Renal cortex interstitium (tissue), 11 donors: Measurements from ENCODE around the gene EPB41L1. TPM values are rescaled to one million over a fixed set of nuclear protein-coding genes. Genes with fewer than 3 reads are reported as not detected.

Experiments used
- DNase-seq, 11 donors: peaks; one replicate each; pipeline ENCODE4 v3.0.0-alpha.2; 2013; ENCODE audit warnings: low read depth in 9 of 11, low spot score in 4 of 11; ENCODE audit errors: extremely low read depth in 1 of 11
- polyA plus RNA-seq, 3 donors: library from polyadenylated mRNA; unstranded; fragments of 120-200 nt; gene quantifications; one replicate each; pipeline ENCODE4 v1.2.1, GENCODE V29; 2013; ENCODE audit not compliant: insufficient read length in 3 of 3

The EPB41L1 gene
- polyA plus RNA-seq, 3 donors = 53.2 to 68.1 (median 62.4) TPM

- no peak for DNase-seq
Measured at GRCh38 chr20:36238760-36239159, 84.2 kb downstream of the EPB41L1 start.

- DNase-seq = no peak
Measured at GRCh38 chr20:36240076-36240475, 85.5 kb downstream of the EPB41L1 start.

- no peak for DNase-seq
Measured at GRCh38 chr20:36241678-36242077, 87.1 kb downstream of the EPB41L1 start.

DNA sequence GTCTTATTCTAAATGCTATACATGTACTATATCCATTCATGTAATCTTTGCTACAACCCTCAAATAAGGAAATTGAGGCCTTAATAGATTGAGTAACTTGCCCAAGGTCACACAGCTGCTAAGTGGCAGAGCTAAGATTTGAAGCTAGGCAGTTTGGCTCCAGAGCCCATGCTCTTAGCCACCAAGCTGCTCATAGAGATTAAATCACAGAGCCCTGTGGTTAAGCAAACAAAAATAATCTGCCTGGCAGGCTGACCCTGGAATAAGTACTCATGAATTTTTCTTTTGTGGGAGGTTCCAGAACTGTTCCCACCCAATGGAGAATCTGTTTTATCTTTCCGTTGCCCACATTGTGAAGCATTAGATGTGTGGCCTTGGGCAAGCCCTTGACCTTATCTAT is 89.2 kb downstream of the EPB41L1 start:
- no peak for DNase-seq

DNA sequence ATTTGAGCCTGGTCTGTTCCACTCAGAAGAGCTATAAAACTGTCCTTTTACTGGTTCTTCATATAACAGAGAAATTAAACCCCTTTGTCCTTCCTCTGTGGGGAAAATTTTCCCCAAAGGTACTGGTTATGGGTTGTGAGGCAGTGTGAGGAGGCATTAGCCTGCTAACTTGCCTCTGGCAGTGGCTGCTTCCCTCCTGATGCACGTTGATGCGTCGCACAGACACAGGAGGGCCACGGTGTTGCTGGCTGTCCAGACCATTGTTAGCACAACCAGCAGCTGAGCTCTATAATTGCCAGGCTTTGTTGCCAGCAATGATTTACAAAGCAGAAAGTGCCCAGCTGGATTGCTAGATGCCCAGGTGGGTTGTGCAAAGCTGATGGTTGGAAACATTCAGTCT is 91.9 kb downstream of the EPB41L1 start:
- DNase-seq = no peak

DNA sequence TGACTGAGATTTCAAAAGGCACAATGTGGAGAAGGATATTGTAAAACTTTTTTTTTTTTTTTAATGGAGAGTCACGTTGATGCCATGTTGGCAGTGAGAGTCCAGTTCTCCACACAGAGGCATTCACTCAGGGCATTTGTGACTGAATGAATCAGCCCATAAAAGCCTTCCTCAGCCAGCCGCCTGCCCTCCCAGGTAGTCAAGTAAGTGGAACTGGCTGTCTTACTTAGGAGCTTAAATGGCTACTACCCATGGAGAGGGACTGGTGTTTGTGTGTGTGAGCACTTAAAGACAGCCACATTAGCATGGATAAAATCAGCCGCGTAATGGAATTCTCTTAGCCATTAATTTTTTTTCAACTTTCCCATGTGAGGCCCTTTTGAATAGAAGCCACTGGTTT is 94.3 kb downstream of the EPB41L1 start:
- no peak for DNase-seq

DNA sequence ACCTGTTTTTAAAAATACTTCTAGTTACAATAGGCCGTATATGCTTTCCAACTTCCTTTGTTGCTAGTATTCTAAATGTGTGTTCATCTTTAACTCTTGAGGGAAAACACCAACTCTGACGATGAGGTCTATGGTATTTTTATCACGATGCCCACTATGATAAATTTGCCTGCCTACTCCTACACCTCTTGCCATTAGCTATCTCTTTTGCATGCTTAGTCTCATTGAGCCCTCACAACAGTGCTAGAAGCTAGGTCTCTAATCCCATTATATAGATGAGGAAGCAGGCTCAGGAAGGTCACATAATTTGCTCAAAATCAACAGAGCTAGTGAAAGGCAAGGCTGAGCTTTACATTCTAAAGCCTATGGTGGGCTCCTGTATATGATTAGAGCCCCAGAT is 94.9 kb downstream of the EPB41L1 start:
- no peak for DNase-seq

DNA sequence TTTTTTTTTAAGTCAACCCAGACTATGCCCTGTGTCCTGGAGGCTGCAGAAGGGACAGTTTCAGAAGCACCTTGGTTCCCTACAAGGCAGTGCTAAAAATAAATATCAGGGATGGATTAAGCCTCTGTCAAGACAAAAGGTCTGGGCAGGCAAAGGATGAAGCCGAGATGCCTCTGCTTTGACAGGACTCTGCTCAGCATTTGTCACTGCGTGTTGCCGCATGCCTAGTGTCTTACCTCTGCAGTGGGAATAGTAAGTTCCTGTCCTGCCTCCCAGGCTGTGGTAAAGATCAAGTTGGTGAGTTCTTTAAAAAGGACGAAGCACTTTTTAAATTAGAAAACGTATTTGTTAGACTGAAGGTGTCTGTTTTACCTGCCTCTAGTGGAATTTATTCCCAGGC is 96.9 kb downstream of the EPB41L1 start:
- DNase-seq = no peak

DNA sequence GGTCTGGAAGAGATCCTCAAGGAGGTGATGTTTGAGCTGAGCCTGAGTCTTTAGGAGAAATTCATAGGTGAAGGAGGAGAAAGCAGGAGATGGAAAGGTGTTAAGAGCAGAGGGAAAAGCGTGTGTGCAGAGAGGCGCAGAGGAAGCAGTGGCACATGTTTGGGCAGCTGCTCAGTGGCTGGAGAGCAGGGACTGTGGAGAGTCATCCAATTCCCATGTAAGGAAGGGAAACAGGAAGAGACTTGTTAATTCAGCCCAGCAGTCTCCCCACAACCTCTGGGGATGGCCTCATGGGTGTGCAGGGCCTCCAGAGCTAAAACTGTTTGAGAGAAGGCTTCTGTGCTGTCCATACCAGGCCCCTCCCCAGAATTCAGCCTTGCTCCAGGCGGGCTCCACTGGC is 98.0 kb downstream of the EPB41L1 start:
- DNase-seq = no peak

- no peak for DNase-seq
Measured at GRCh38 chr20:36253036-36253435, 98.5 kb downstream of the EPB41L1 start.

DNA sequence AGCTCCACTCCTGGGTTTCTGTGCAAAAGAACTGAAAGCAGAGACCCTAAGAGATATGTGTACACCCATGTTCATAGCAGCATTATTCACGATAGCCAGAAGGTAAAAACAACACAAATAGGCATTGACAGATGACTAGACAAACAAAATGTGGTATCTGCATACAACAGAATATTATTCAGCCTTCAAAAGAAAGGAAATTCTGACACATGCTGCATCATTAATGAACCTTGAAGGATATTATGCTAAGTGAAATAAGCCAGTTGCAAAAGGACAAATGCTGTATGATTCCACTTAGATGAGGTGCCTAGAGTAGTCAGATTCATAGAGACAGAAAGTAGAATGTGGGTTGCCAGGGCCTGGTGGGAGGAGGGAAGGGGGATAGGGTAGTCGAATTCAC is 99.5 kb downstream of the EPB41L1 start:
- DNase-seq = no peak

DNA sequence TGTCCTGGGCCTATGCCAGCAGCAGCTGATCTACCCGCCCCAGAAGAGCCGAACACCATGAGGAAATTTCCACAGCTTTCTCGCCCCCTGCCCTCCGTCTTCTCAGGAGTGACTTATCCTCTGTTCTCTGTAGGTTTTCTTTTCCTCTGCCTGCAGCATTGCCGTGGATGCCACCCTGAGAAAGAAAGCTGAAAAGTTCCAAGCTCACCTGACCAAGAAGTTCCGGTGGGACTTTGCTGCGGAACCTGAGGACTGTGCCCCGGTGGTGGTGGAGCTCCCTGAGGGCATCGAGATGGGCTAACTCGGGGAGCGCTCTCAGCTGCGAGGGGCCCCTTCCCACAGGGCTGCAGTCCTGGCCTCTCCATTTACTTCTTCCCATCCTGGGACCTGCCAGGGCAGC is 100.9 kb downstream of the EPB41L1 start:
- no peak for DNase-seq

- no peak for DNase-seq
Measured at GRCh38 chr20:36259177-36260061, 104.9 kb downstream of the EPB41L1 start.

GRCh38 chr20:36260316-36260715 is 105.8 kb downstream of the EPB41L1 start:
- no peak for DNase-seq

DNA sequence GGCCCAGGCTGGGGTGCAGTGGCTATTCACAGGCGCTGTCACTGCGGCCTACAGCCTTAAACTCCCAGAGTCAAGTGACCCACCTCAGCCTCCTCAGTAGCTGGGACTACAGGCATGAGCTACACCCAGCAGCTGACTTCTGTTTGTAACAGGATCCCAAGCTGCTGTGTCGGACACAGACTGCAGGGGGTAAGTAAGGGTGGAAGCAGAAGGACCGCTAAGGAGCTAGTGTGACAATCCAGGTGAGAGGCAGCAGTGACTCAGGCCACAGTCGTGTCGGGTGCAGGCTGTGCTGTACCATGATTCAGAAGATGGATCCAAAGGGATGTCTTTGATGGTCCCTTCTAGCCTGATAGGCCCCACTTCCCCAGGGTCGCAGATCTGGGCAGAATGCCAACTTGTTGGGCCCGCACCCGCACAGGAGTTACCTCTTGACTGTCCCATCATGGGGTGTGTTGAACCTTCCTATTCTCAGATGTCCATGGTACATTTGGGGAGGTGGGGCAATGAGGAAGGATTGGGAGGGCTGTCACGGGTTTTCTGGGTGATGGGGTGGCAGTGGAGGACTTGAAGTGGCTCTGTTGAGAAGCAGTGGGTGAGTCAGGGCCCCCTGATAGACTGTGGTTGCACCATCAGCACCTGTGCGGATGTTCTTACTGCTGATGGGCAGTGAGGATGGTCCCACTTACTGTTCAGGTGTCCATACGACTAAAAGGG is 107.0 kb downstream of the EPB41L1 start:
- no peak for DNase-seq

DNA sequence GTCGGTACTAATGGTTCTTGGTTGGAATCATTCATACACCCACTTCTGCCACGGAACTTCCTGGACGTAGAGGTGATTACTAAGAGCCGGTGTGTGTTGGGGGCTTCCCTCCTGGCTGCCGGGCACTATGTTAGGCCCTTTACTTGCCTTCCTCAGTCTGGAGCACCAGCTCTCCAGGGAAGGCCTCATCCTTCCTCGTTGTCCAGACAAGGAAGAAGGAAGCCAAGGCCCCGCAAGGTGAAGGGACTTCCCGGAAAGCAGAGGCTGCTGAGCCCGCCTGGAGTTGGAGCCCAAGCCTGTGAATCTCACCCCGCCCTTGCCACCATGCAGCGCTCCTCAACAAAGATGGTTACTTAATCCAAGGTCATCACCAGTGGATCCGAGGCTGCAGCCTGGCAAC is 107.9 kb downstream of the EPB41L1 start:
- DNase-seq = no peak

GRCh38 chr20:36264426-36265246 is 110.1 kb downstream of the EPB41L1 start:
- DNase-seq = no peak

GRCh38 chr20:36266189-36266588 is 111.6 kb downstream of the EPB41L1 start:
- DNase-seq = no peak

DNA sequence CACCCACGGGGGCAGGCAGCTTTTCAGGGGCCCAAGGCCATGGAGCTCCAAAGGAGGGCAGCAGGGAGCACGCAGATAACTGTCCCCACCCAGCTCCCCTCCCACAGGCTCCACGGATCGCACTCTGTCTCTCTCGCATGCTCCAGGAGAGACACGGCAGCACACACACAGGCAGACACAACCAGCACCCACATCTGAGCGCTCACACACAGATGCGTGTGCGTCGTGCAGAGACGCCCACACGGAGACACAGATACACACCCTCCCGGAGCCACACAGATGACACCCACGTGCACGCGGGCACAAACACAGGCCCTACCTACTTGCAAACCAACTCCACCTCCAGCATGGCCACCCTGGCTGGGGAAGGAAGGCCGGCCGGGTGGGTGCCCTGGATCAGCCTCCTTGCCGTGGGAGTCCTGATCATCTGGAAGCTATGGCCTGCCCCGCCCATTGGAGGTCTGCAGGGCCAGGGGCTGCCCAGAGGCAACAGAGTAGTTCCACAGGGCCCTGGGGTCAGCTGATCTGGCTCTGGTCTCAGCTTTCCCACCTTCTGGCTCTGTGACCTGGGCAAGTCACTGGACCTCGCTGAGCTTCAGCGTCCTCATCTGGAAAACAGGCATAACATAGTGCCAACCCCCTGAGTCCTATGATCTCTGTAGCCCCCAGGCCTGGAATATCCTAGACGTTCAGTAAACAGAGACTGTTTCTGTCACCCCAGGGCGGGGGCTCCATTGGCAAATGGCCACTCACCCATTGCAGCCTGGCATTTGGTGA is 113.3 kb downstream of the EPB41L1 start:
- no peak for DNase-seq
